ENCODE data around the gene CTBP2. TPM values are rescaled to one million over a fixed set of nuclear protein-coding genes. Genes with fewer than 3 reads are reported as not detected.
"Not testable (repeated sequence)": the region's sequence is repeated elsewhere in the genome, so short reads cannot be mapped to it uniquely, and the experiment has no call there.

Gene CTBP2
- total RNA-seq, 1 donor from 2014 or later: 123 TPM

DNA sequence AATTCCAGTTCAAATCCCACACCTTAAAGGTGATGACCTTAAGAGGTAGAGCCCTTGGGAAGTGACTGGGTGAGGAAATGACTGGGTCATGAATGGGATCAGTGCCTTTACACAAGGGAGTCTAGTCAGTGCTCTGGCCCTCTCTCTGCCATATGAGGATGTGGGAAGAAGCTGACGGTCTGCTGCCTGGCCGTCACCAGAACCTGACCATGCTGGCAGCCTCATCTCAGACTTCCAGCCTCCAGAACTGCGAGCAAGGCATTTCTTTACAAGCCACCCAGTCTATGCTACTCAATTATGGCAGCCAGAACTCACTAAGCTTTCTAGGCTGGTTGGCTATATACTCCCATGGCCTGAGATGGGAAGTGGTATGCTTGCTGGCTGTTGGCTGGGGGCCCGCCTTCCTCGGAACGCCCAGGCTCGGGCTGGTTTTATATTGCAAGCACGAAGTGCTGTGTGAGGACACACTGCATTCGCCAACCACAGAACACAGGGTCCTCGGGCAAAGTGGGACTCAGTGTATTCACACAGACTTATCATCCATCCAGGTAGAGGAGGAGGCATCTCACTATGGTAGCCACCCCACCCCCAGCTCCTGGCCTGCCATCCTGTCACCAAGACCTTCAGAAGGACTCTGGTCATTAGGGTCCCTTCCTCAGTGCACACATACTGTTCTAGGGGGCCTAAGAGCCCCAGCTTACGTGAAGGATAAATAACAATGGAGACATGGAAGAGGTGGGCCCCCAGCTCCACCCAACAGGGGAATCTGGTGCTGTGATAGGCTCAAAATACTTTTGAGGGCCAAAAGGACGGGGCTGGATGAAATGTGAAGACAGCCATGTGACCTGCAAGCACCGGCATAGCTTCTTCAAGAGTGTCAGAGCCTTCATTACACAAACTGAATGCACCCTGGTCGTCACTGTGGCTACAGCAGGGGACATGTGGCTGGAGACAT lies 169.4 kb downstream of the CTBP2 start:
- peaks cover 34% of the 10 kb centered on the region for H3K36me3 ChIP-seq (ENCODE audit: control insufficient read depth, insufficient read depth, low read length)
- no peaks in the 10 kb centered on the region for H3K27me3 ChIP-seq (ENCODE audit: control insufficient read depth, insufficient read depth, low read length)
- DNase-seq (ENCODE audit: low read depth): no peak
- H3K4me3 ChIP-seq (ENCODE audit: low read depth, low read length): no peak overlapping the region
- FAIRE-seq: no peak
- TF ChIP-seq, protein P1, sequence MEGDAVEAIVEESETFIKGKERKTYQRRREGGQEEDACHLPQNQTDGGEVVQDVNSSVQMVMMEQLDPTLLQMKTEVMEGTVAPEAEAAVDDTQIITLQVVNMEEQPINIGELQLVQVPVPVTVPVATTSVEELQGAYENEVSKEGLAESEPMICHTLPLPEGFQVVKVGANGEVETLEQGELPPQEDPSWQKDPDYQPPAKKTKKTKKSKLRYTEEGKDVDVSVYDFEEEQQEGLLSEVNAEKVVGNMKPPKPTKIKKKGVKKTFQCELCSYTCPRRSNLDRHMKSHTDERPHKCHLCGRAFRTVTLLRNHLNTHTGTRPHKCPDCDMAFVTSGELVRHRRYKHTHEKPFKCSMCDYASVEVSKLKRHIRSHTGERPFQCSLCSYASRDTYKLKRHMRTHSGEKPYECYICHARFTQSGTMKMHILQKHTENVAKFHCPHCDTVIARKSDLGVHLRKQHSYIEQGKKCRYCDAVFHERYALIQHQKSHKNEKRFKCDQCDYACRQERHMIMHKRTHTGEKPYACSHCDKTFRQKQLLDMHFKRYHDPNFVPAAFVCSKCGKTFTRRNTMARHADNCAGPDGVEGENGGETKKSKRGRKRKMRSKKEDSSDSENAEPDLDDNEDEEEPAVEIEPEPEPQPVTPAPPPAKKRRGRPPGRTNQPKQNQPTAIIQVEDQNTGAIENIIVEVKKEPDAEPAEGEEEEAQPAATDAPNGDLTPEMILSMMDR (IDR thresholded peaks at IDR 0.05; ENCODE audit: insufficient read depth, low read length, severe bottlenecking): no peak

DNA sequence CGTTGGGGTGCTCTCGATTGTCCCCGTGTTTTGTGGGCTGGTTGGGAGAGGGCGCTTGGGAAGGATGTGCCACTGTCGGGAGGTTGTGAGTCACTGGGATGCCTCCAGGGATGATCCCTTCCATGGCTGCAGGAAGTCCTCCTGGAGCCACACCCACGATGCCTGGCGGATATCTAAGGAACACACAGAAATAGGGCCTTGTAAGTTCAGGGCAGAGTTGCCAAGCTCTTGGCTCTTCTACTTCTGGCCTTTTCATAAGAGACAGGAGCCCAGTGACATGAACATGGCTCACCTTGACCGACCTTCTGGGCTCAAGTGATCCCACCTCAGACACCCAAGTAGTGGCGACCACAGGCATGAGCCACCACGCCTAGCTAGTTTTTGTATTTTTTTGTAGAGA lies 170.8 kb downstream of the CTBP2 start:
- FAIRE-seq (peak; percentile 96), DNase-seq (ENCODE audit: low read depth) (no peak)
- TF ChIP-seq, protein P1 (IDR thresholded peaks at IDR 0.05; ENCODE audit: insufficient read depth, low read length, severe bottlenecking): no peak
- H3K36me3 ChIP-seq (ENCODE audit: control insufficient read depth, insufficient read depth, low read length): peaks cover 29% of the 10 kb centered on the region
- no peaks in the 10 kb centered on the region for H3K27me3 ChIP-seq (ENCODE audit: control insufficient read depth, insufficient read depth, low read length)
- H3K4me3 ChIP-seq (ENCODE audit: low read depth, low read length): no peak overlapping the region

DNA sequence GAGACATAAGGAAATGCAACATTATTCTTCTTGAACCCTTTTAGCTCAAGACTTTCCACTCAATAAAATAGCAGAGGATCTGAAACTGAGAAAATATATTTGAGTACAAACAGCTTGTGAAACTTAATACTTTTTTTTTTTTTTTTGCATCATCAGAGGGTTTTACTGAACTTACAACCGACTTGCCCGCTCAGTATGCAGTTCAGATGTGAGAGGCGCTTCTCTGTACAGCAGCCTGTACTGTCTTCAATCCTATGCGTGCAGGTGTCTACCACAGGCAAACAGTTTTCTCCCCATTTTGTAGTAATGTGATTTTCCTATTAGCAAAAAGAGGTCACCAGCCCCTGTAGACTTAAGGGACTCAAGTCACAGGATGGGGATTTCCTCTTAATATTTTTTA lies 171.6 kb downstream of the CTBP2 start:
- H3K36me3 ChIP-seq (ENCODE audit: control insufficient read depth, insufficient read depth, low read length): peaks cover 24% of the 10 kb centered on the region
- H3K4me3 ChIP-seq (ENCODE audit: low read depth, low read length); DNase-seq (ENCODE audit: low read depth); H3K27me3 ChIP-seq (ENCODE audit: control insufficient read depth, insufficient read depth, low read length): not testable (repeated sequence)
- FAIRE-seq: peak; percentile 55

DNA sequence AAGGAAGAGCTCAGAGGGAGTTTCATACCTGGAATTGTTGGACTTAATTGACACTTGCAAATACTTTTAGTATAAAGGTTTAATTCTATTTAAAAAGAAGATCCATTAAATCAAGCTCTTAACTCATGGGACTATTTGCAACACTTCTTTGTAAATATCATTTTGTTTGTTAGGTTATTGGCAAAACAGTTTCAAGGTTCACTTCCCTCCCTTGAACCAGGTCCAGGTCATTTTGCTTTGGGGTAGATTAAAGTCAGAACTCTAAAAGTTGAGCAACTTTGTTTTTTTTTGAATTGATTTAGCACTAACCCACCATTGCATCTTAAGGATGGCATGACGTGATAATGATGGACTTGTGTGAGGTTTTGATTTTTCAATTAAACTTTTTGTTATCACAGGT lies 172.6 kb downstream of the CTBP2 start:
- TF ChIP-seq, protein P1 (IDR thresholded peaks at IDR 0.05; ENCODE audit: insufficient read depth, low read length, severe bottlenecking): no peak
- H3K27me3 ChIP-seq (ENCODE audit: control insufficient read depth, insufficient read depth, low read length): no peaks in the 10 kb centered on the region
- no peak overlapping the region for H3K4me3 ChIP-seq (ENCODE audit: low read depth, low read length)
- DNase-seq (ENCODE audit: low read depth): no peak
- H3K36me3 ChIP-seq (ENCODE audit: control insufficient read depth, insufficient read depth, low read length): peaks cover 21% of the 10 kb centered on the region
- FAIRE-seq: no peak

DNA sequence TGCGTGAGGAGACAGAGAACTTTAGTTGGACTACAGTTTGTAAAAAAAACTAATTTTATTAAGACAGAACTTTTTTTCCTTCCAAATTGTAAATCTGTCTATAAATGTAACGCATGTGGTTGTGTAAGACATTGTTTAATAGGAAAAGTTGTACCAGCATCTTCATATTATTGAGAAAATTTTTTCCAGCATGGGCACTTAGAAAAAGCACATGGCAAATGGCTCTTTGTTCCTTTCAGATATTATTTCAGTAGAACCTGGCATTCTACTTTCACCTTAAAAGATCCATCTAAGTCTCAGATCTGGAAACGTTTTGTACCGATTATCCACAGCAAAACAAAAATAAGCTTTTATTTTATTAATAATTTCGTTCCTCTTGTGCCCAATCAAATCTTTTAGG lies 175.2 kb downstream of the CTBP2 start:
- peaks cover 5% of the 10 kb centered on the region for H3K36me3 ChIP-seq (ENCODE audit: control insufficient read depth, insufficient read depth, low read length)
- no peak for FAIRE-seq
- no peaks in the 10 kb centered on the region for H3K27me3 ChIP-seq (ENCODE audit: control insufficient read depth, insufficient read depth, low read length)
- DNase-seq (ENCODE audit: low read depth): no peak
- H3K4me3 ChIP-seq (ENCODE audit: low read depth, low read length): no peak overlapping the region
- TF ChIP-seq, protein P1 (IDR thresholded peaks at IDR 0.05; ENCODE audit: insufficient read depth, low read length, severe bottlenecking): no peak

DNA sequence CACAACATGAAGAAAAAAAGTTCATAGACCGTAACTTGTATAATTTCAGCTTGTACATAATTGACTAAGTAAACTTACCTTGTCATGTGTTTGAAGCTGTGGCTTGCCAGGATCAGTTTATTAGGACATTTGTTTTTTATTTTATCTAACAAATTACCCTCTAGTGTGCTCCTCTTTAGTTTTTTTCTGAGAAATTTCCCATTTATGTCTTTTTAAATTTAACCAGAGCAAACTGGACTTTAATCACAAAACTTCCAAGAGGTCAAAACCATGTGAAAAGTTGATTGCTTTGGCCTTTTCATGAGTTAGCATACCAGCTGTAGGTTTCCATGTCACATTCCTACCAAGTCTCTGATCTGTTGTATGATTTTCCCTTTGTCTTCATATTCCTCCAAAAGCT lies 176.0 kb downstream of the CTBP2 start:
- Histone ChIP-seq H3K4me3 (ENCODE audit: low read depth, low read length) (no peak overlapping the region), H3K36me3 (ENCODE audit: control insufficient read depth, insufficient read depth, low read length) (peaks cover 3% of the 10 kb centered on the region), H3K27me3 (ENCODE audit: control insufficient read depth, insufficient read depth, low read length) (no peaks in the 10 kb centered on the region)
- no peak for DNase-seq (ENCODE audit: low read depth)
- TF ChIP-seq, protein P1 (IDR thresholded peaks at IDR 0.05; ENCODE audit: insufficient read depth, low read length, severe bottlenecking): no peak
- no peak for FAIRE-seq
